Breast epithelium (tissue), 4 donors: ENCODE measurements around the gene KLF12. TPM values are rescaled to one million over a fixed set of nuclear protein-coding genes. Genes with fewer than 3 reads are reported as not detected.

ENCODE experiments used
- DNase-seq, 2 donors: peaks; one replicate each; pipeline ENCODE4 v3.0.0-alpha.2; 2019; ENCODE audit warnings: low spot score in 2 of 2
- H3K27ac ChIP-seq, 2 donors: fragments of 200-600 bp; sonication (generic) in 1 of 2; one replicate each; pipeline ENCODE4 v1.5.1; 2016 to 2019; ENCODE audit warnings: mild to moderate bottlenecking in 1 of 2
- H3K27me3 ChIP-seq, 2 donors: fragments of 200-600 bp; sonication (generic) in 1 of 2; one replicate each; pipeline versions ENCODE4 v1.5.1 to v1.6.0; 2017 to 2019; ENCODE audit warnings: control low read depth in 1 of 2, mild to moderate bottlenecking in 1 of 2
- H3K36me3 ChIP-seq: fragments of 200-600 bp; one replicate; pipeline ENCODE4 v1.5.1; 2019
- H3K4me1 ChIP-seq, 2 donors: fragments of 200-600 bp; sonication (generic); one replicate each; pipeline ENCODE4 v1.5.1; 2016 to 2019; ENCODE audit warnings: control low read depth in 1 of 2
- H3K4me3 ChIP-seq, 3 donors: fragments of 200-600 bp; sonication (generic); 1 replicate in 2 of 3; 2 replicates in 1 of 3; pipeline ENCODE4 v1.5.1; 2016 to 2019; ENCODE audit warnings: mild to moderate bottlenecking in 3 of 3, moderate library complexity in 2 of 3
- H3K9me3 ChIP-seq, 2 donors: fragments of 200-600 bp; sonication (generic) in 1 of 2; one replicate each; pipeline ENCODE4 v1.5.1; 2016 to 2019; ENCODE audit warnings: control low read depth in 1 of 2
- CTCF ChIP-seq, 3 donors: fragments of 450-650 bp; IDR thresholded peaks; one replicate each; pipeline ENCODE4 v1.5.1; 2016 to 2017; ENCODE audit warnings: antibody characterized with exemption in 3 of 3, mild to moderate bottlenecking in 3 of 3, moderate library complexity in 3 of 3
- POLR2A ChIP-seq: fragments of 450-650 bp; IDR thresholded peaks from one replicate; pipeline ENCODE4 v1.6.1; 2016; ENCODE audit warnings: antibody characterized with exemption, mild to moderate bottlenecking, moderate library complexity
- POLR2AphosphoS5 ChIP-seq, 3 donors: sonication (generic); formaldehyde crosslinking; IDR thresholded peaks; one replicate each; pipeline ENCODE4 v1.6.1; 2017; ENCODE audit warnings: antibody characterized with exemption in 3 of 3
- intact Hi-C: fragments of 100-400 bp; cut with DNase I; formaldehyde crosslinking; loops from one replicate; pipeline ENCODE4 v1.15.1; 2023; ENCODE audit warnings: low total_unique reads
- total RNA-seq, 3 donors: library from RNA; depleted of rRNA; stranded (reverse); fragments of >200 nt; gene quantifications; one replicate each; pipeline ENCODE4 v1.1.0, GENCODE V29; 2016

The KLF12 gene
- total RNA-seq, 3 donors from 2014 or later: 8.5 to 13.6 (median 9.8) TPM

- no peak overlapping the region for H3K4me3 ChIP-seq
Measured at GRCh38 chr13:74158571-74159352, 24.6 kb upstream of the KLF12 start.

GRCh38 chr13:74158028-74158427, 23.8 kb upstream of the KLF12 start:
- DNase-seq: no peak
- intact Hi-C loops: no loop called here
- H3K9me3 ChIP-seq: no peaks in the 10 kb centered on the region
- H3K4me3 ChIP-seq: no peak overlapping the region
- H3K27ac ChIP-seq: no peak overlapping the region
- no peaks in the 10 kb centered on the region for H3K4me1 ChIP-seq
- H3K27me3 ChIP-seq: no peaks in the 10 kb centered on the region
- TF ChIP-seq POLR2AphosphoS5 (IDR thresholded peaks at IDR 0.05): no peak
- no peak for TF ChIP-seq CTCF (IDR thresholded peaks at IDR 0.05)
- no peak for TF ChIP-seq POLR2A
- no peaks in the 10 kb centered on the region for H3K36me3 ChIP-seq

More at GRCh38 chr13:74158571-74159352, 24.6 kb upstream of the KLF12 start:
- no peak for TF ChIP-seq POLR2AphosphoS5 (IDR thresholded peaks at IDR 0.05)
- TF ChIP-seq CTCF (IDR thresholded peaks at IDR 0.05): no peak
- no peak for TF ChIP-seq POLR2A
- Histone ChIP-seq H3K4me1 (no peaks in the 10 kb centered on the region), H3K9me3 (no peaks in the 10 kb centered on the region), H3K27ac (no peak overlapping the region), H3K36me3 (no peaks in the 10 kb centered on the region), H3K27me3 (no peaks in the 10 kb centered on the region)
- DNase-seq: no peak
- intact Hi-C loops: no loop called here

GRCh38 chr13:74154981-74155380, 20.8 kb upstream of the KLF12 start:
- TF ChIP-seq CTCF (IDR thresholded peaks at IDR 0.05) (no peak), POLR2AphosphoS5 (IDR thresholded peaks at IDR 0.05) (no peak), POLR2A (no peak)
- no peaks in the 10 kb centered on the region for H3K4me1 ChIP-seq
- H3K27ac ChIP-seq: no peak overlapping the region
- no peak overlapping the region for H3K4me3 ChIP-seq
- no peaks in the 10 kb centered on the region for H3K27me3 ChIP-seq
- DNase-seq: no peak
- H3K9me3 ChIP-seq: no peaks in the 10 kb centered on the region
- H3K36me3 ChIP-seq: no peaks in the 10 kb centered on the region
- intact Hi-C loops: no loop called here

GRCh38 chr13:74153316-74153715, 19.1 kb upstream of the KLF12 start:
- DNase-seq: no peak
- H3K4me3 ChIP-seq: no peak overlapping the region
- no peaks in the 10 kb centered on the region for H3K4me1 ChIP-seq
- no peaks in the 10 kb centered on the region for H3K36me3 ChIP-seq
- no peak for TF ChIP-seq CTCF (IDR thresholded peaks at IDR 0.05)
- no peak for TF ChIP-seq POLR2A
- TF ChIP-seq POLR2AphosphoS5 (IDR thresholded peaks at IDR 0.05): no peak
- intact Hi-C loops: no loop called here
- H3K27me3 ChIP-seq: no peaks in the 10 kb centered on the region
- no peaks in the 10 kb centered on the region for H3K9me3 ChIP-seq
- no peak overlapping the region for H3K27ac ChIP-seq

GRCh38 chr13:74151859-74152258, 17.7 kb upstream of the KLF12 start:
- Histone ChIP-seq H3K27me3 (no peaks in the 10 kb centered on the region), H3K27ac (no peak overlapping the region), H3K9me3 (no peaks in the 10 kb centered on the region), H3K4me3 (no peak overlapping the region), H3K4me1 (no peaks in the 10 kb centered on the region), H3K36me3 (no peaks in the 10 kb centered on the region)
- no peak for DNase-seq
- TF ChIP-seq CTCF (IDR thresholded peaks at IDR 0.05) (no peak), POLR2AphosphoS5 (IDR thresholded peaks at IDR 0.05) (no peak), POLR2A (no peak)
- intact Hi-C loops: no loop called here
